HG03460 (cell line): ENCODE measurements around the gene E2F1.
A peak's percentile ranks its signal among the peaks of the same experiment; 100 is the strongest.

ENCODE experiments used
- ATAC-seq: cut with Tn5 transposase; IDR thresholded peaks from one replicate; pipeline ENCODE4 v1.9.1; 2021; ENCODE audit not compliant: unreplicated experiment

E2F1 gene

DNA sequence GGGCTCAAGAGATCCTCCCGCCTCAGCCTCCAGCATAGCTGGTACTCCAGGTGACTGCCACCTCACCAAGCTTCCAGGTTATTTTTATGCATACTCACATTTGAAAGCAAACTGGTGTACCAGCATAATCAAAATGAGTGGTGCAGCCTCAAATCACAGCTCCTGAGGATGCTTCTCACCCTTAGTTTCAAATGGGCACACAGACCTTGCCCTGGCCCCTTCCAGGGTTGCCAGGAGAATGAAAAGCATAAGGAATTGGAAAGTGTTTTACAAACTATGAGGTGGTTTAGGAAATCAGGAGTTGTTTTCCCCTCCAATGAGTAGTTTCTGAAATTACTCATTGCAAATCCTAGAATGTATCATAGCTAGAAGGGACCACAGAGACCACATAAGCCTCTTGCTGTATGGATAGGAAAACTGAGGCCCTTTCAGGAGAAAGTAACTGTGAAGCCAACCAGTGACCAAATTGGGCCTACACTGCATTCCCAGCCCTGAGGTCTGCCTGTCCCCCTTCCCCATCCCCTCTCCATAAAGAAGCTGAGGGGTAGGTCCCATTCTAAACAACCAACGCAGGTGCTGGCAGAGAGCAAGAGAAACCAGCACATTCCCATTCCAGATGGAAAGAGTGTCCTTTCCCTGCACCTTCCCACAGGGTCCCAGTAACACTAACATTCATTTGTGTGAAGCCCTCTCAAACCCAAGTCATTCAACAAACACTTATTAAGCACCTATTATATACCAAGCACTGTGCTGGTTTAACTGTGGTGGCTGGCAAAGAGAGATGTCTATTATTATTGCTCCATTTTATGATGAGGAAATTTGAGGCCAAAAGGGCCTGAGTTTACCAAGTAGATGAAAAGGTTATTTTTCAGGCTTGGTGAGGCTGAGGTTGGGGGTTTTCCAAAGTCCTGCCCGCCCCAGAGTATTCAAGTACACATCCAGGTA is 2.1 kb upstream of the E2F1 start:
- no peak for ATAC-seq

DNA sequence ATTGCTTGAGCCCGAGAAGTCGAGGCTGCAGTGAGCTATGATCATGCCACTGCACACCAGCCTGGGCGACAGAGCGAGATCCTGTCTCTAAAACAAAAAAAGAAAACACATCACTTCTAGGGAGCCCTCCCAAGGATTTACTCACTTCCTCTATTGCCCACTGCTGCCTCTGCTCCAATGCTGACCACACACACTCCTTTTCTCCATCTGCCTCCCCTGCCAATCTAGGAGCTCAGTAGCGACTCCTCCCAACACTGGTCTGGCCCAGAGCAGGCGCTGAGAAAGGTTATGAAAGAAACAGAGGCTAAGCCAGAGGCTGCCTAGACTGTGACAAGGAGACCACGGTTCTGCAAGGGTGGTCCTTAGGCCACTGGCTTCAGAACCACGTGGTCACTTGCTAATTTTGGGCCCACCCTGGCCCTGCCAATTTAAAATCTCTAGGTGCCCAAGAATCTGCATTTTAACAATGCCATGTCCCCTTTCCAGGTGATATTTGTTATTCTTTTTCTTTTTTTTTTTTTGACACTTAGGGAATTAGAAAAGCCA is 1.3 kb upstream of the E2F1 start:
- ATAC-seq, result no peak

- ATAC-seq, result no peak
These were observed 790 bp upstream of the E2F1 start for GRCh38 chr20:33686984-33687366.

DNA sequence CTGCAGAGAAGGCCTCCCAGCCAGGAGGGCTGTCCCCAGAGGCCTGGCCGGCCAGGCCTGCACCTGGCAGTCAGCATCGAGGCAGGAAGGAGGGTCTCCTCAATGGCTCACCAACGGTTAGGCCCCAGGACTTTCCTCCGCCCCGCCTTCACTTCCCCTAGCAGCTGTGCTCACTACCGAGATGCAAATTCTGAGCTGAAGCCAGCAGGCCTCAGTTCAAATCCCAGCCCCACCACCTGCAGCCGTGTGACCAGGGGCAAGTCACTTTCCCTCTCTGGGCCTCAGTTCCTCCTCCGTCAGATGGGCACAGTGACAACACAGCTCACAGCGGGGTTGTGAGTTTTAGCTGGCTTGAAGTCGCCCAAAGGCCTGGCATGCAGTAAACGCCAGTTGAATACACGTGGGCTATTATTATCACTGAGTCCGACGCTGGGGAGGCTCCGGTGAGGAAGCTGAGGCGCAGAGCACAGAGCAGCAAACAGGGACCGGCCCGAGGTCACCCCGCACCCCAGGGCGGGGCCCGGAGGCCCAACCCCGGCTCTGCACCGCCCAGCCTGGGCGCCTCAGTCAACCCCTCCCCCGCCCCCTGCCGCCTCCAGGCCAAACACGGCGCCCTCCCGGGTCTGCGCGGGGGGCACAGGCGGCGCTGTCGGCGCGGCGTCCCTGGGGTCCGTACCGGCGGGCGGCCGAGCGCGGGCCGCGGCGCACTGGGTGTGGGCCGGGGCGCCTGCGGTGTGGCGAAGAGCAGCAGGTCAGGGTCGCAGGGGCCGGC is 671 bp downstream of the E2F1 start:
- peak; percentile 43 for ATAC-seq

GRCh38 chr20:33684533-33685327 is 1.5 kb downstream of the E2F1 start:
- ATAC-seq, result no peak

DNA sequence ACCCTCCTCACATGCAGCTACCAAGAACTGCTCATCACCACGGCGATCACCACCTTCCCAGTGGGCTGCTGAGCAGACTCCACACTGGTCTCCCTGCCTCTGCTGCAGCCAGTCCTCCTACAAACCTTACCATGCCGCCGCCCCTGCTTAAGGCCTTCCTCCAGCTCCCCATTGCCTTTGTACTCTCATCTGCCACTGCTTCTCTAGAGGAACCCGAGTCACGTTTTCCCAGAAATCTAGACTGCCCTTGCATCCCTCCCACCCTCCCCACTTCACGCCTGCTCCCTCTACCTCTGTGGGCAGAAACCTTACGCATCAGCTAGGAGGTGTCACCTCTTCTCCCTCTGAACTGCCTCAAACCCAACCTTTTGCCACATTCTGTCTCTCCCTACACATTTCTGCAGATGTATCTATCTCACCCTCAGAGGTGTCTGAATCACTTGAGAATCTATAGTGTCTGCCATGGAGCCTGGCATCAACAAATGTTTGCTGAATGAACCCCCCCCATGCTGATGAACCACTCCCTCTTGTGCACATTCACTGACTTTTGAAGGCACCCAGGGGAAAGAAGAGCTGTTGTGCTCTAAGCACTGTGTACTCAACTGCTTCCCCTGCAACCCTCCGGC is 4.3 kb downstream of the E2F1 start:
- no peak for ATAC-seq

- no peak for ATAC-seq
These were observed 4.9 kb downstream of the E2F1 start for GRCh38 chr20:33681288-33681687.

DNA sequence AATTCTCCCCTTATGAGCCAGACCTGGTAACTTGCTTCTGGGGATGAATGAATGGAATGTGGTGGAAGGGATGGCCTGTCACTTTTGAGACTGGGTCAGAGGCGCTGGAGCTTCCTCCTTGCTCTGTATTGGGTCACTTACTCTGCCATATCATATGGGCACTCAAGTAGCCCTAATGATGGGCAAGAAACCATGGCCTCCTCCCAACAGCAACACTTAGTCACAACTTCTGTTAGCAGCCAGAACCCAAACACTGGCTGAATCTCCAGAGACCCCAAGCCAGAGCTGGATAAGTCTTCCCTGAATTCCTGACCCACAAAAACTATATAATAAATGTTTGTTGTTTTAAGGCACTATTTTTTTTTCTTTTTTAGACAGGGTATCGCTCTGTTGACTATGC is 5.5 kb downstream of the E2F1 start:
- no peak for ATAC-seq

GRCh38 chr20:33679758-33680485 is 6.3 kb downstream of the E2F1 start:
- peak; percentile 64 for ATAC-seq

DNA sequence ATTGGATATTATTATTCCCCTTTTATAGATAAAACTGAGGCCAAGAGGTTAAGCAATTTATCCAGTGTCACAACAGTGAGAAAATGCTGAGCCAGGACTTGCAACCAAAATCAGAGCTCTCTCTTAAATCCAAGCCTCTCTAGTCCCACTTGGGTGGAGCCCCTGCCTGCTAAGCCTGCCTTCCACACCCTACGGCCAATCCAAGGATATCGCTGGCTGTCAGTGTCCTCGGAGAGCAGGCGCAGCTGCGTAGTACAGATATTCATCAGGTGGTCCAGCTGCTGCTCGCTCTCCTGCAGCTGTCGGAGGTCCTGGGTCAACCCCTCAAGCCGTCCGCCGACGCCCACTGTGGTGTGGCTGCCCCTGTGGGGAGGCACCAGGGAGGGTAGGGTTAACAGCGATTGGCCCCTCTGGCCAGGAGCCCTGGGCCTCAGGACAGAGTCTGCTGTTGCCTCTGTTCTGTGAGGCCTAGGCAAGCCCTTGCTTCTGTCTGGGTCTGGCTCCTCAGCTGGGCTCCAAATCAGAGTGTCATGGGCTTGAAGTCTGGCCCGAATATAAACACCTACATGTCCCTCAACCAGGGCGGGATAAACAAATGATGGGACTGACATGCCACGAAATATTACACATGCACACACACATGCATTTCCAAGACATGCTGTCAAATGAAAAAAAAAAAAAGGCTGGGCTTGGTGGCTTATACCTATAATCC is 8.0 kb downstream of the E2F1 start:
- no peak for ATAC-seq

GRCh38 chr20:33676652-33677645 is 9.2 kb downstream of the E2F1 start:
- no peak for ATAC-seq

DNA sequence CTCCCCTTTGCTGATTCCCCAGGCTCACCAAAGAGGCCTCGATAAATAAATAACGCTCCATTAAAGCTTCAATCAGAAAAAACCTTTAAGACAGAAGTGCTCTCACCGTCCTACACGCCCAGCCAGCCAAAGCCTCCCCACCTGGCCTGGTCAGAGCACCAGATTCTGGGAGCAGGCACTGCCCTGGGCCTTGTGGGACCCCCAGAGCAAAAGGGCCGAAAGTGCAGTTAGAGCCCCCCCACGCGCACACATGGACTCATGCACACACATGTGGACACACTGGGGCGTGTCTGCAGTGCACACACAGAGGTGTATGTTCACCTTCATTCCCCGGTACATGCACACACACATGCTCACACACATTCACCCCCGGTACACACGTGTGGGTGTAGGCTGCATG is 10.1 kb downstream of the E2F1 start:
- no peak for ATAC-seq

DNA sequence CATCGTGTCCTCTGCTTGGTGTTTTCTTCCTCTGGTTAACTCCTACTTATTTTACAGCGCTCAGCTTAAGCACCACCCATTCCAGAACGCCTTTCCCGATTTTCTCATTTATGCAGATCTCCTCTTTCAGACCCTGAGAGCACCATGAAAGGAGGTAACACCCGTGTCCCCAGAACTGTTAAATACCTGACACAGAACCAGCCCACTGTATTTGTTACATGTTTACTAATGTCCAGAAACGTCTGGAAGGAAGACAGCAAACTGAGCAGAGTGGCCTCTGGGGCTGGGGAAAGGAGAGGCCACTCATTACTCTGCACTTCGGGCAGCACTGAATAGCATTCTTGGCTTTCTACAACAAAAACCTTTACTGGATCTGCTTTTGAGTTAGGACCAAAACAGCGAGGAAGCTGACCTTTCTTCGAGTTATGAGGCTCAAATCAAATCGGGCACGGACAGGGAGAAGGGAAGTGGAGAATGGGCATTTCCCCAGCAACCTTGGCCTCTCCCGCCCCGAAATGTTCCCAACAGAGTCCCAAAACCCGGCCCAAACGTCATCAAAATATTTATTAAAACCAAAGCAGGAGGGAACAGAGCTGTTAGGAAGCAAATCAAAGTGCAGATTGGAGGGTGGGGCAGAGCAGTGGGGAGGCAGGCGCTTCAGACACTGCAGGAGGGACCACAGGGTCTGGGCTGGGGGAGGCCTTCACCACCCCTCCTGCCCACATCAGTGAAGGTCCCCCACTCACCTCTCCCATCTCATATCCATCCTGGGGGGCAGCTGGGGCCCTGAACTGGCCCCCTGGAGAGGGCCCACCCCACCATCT is 10.8 kb downstream of the E2F1 start:
- ATAC-seq, result no peak

DNA sequence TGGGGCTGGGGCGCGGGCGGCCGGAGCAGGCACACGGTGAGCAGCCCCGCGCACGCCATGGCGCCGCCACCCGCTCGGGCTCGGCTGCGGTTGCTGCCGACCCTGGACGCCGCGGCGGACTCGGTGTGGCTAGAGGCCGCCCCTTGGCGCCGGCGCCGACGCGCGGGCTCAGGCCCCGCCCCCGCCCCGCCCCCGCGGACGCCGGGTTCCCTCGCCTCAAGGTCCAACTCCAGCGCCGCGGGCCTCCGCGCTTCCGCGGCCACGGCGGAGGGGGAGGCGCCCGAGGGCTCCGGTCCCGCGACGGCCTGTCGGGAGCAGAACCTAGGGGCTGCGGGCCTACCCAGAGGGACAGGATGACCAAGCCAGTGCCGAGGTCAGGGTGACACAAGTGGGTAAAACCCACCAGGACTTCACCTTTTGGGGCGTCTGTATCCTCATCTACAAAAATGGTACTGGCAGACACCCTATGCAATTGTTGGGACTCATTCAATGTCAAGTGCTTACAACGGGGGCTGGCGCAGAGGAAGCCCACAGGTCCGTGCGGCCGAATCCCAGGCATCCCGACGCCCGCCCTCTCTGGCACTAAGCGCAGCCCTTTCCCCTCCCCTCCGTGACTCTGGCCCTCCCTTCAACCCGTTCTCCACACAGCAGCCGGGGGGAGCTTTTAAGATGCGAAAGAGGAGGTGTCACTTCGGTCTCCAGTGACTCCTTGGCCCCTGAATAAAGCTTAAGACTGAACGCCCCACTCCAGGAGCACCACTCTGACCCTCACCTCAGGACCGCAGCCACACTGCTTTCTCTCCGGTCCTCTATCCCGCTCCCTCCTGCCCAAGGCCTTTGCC is 11.7 kb downstream of the E2F1 start, which contains the start of gene NECAB3:
Gene NECAB3 (minus strand): TSS at position 135 of the 842 bp plus-strand sequence. CDS start 76 bp downstream, at position 59.
- peak; percentile 72 for ATAC-seq

- ATAC-seq, result no peak
These were observed 12.5 kb downstream of the E2F1 start for GRCh38 chr20:33673410-33674293.
